ENCODE results near the gene KRTAP10-9.

DNA sequence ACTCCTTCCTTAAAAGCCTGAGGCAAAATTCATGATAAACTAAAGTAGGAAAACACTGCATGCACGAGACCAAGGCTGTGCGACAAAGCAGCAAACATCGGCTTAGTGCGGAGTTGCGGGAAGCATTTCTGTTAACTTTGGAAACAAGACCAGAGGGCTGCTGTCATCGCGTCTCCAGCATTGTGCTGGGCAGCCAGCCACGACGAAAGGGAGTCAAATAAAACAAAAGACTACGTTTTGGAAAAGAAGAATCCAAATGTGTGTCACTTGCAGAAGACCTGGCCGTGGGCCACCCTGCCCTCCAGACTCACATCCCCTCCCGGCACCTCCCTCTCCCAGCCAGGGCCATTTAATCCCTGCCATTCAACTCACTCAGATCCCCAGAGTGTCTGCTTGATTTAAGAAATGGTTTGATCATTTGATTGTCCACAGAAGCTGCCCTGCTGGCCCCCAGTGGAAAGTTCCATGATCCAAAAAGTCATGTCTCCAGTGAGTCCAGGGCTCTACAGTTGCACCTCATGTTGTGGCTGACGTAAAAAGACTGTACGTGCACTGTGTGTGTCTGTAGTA lies 16.9 kb downstream of the KRTAP10-9 start:
- TF ChIP-seq, protein P1, sequence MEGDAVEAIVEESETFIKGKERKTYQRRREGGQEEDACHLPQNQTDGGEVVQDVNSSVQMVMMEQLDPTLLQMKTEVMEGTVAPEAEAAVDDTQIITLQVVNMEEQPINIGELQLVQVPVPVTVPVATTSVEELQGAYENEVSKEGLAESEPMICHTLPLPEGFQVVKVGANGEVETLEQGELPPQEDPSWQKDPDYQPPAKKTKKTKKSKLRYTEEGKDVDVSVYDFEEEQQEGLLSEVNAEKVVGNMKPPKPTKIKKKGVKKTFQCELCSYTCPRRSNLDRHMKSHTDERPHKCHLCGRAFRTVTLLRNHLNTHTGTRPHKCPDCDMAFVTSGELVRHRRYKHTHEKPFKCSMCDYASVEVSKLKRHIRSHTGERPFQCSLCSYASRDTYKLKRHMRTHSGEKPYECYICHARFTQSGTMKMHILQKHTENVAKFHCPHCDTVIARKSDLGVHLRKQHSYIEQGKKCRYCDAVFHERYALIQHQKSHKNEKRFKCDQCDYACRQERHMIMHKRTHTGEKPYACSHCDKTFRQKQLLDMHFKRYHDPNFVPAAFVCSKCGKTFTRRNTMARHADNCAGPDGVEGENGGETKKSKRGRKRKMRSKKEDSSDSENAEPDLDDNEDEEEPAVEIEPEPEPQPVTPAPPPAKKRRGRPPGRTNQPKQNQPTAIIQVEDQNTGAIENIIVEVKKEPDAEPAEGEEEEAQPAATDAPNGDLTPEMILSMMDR (IDR thresholded peaks at IDR 0.05) = no peak
- no peak for TF ChIP-seq POLR2A (IDR thresholded peaks at IDR 0.05)

Measured in Peyer's patch (tissue), 4 donors.